GM19463 (cell line): ENCODE data around the gene SCO1.
"Not testable (repeated sequence)": the region's sequence is repeated elsewhere in the genome, so short reads cannot be mapped to it uniquely, and the experiment has no call there.

ENCODE experiments used
- ATAC-seq: cut with Tn5 transposase; IDR thresholded peaks from one replicate; pipeline ENCODE4 v1.9.1; 2021; ENCODE audit warnings: mild to moderate bottlenecking, moderate library complexity; ENCODE audit not compliant: unreplicated experiment

Gene SCO1

DNA sequence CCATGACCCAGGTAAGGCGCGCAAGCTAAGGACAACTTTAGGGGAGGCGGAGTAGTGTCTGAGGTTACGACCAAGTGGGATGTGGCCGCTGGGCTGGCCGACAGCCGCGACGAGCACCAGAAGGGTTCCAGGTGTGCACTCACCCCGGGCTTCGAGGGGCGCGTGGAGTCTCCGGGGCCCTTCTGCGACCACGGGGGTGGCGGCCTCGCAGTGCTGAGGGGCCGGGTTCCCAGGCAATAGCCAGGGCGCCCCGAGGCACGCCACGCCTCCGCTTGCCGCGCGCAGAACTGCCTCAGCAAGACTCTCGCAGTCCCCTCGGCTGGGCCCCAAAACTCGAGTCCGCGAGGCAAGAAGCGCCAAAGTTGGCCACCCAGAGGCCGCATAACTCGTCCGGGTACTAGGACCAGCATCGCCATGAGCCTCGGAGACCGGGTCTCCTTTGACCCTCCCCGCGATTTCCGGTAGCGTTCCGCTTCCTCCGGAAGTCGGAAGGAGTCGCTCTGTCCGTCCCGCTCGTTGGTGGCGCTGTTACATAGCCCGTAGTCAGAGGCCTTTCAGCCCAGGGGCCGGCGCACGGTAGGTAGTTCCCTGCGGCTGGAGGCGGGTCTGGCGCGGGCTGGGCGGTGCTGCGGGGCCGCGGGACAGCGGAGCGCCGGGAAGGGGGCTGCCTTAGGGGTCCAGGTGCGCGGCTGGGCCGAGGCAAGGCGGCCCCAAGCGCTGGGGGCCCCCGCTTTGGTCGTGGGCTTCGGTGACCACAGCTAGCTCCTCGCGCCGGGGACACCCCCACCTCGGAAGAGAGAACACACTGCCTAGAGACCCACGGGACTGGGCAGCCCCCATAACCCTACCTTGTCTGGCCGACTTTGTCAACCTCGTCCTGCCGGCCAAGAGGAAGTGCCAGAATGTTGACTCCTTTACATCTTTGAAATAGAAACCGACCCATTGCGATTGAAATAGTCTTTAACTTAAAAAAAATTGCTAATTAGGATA, at the start of gene SCO1, which contains the start of gene ADPRM:
TSS of gene SCO1 (minus strand) at position 442 of the 990 bp plus-strand sequence. CDS start at position 416, 26 bp downstream.
TSS of gene ADPRM (plus strand) at position 503 of the 990 bp plus-strand sequence. CDS start 7,333 bp downstream, outside the sequence.
- ATAC-seq, result peak; percentile 95

DNA sequence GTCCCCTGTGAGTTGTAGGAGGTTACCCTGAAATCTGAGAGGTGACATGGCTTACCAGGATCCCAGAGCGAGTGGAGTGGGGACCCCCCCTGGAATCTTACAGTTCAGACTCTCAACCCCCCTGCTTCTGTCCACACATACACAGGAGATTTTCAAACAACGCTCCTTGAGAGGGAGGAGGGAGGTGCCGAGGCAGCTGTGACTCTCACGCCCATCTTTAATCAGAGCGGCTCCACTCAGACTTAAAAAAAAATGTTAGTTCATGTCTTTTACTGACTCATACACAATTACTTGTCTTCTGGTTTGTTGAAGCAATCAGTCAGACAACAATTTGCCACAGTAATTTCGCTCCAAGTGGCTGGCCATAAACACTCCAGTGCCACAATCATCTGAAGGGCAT, 47.9 kb upstream of the SCO1 start:
- no peak for ATAC-seq

DNA sequence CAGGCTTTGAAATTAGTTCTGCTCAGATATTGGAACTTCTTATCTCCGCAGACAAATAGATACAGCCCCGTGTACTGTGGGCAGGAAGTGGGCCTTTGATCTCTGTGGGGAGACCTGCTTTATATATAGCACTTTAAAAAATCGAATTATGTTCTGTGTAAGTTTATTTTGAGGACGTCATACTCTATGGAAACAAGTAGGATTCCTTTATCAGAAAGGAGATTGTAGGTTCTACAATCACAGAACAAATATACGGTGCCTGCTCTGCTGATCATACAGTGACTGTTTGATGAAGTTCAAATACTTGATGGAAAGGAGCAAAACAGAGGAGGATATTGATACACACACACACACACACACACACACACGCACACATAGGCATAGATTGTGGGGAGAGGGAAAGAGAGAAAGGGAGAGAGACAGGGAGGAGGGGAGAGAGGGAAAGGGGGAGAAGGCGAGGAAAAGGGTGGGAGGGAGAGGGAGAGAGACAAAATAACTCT, 47.2 kb upstream of the SCO1 start:
- no peak for ATAC-seq

DNA sequence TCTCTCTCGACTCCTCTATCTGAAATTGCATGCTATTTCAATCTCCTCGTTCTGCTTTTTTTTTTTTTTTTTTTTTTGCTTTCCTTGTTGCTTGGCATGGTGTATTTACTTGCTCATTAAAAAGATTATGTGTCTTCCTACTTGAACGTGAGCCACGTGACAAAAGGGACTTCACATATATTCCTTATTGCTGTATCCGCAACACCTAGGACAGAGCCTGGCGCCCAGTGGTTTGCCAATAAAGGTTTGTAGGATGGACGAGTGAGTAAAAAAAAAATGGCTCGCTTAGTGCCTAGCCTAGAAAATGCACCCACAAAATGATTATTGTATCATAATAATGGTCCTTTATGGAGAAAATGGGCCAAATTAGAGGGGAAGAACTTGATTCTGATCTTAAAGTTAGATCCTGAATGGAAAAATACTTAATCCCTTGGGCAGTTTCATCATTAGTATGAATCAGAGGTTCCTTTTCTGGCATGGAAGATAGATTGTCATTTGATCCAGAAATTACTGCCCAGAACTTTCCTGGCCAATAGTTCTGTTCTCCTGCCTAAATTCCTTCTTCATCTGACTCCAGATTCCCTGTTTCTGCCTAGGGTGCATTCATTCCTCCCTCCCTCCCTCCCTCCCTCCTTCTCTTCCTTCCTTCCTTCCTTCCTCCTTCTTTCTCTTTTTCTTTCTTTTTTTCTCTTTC, 46.1 kb upstream of the SCO1 start:
- no peak for ATAC-seq

DNA sequence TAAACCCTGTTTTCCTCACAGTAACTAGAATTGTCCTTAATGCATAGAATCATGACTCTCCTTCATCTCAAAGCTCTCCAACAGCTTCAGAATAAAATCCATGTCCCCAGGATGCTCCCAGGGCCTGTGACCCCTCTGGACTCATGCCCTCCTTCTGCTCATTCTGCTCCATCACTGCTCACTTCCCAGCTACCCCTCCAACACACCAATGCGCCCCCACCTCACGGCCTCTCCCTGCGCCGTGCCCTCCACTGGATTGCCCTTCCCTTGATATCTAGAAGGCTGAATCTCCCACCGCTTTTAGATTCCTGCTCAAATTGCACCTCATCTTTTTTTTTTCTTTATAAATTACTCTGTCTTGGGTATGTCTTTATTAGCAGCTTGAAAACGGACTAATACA, 45.1 kb upstream of the SCO1 start:
- no peak for ATAC-seq

DNA sequence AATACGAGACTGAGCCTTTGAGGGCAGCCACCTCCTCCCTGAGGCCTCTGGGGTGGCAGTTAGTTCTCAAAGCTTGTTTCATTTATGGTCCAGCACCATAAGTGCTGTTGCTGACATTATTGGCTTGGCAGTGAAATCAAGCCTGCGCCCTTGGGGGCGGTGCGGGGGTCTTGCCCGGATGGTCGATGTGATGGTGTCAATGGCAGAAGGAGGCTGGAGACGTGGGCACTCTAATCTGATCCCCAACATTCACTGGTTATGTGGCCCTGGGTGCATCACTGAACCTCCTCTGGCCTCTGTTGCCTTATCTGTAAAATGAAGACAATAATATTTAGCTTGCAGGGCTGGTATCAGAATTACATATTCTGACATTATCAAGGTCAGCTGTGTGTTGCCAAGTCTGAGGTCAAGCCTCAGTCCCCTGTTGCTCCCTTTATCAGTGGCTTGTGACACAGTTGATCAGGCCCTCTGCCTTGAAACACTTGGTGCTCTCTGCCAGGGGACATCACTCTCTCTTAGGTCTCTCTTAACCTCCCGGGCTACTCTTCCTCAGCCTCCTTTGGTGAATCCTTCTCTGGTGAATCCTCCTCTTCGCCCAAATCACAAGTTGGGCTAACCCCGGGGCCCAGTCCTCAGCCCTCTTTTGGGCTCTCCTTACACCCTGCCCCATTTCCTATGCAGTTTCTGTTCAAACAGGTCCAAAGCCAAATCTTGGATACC, 44.2 kb upstream of the SCO1 start:
- ATAC-seq, result no peak

DNA sequence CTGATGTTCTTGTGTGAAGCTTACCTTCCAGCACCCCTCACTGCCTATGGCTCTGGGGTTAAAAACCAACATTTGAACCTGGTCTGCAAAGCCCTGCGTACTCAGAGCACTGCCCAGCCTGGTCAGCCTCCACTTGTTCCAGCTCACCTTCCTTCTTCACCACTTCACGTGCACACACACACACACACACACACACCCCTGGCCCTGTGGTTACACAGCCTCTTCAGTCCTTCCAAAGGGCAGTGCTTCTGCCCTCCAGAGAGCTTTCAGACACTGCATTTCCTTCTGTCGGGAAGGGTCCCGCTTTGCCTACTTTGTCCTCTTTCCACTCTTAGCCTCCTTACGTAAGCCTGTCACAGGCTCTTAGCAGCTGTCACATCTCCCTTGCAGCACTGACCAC, 42.1 kb upstream of the SCO1 start:
- no peak for ATAC-seq

DNA sequence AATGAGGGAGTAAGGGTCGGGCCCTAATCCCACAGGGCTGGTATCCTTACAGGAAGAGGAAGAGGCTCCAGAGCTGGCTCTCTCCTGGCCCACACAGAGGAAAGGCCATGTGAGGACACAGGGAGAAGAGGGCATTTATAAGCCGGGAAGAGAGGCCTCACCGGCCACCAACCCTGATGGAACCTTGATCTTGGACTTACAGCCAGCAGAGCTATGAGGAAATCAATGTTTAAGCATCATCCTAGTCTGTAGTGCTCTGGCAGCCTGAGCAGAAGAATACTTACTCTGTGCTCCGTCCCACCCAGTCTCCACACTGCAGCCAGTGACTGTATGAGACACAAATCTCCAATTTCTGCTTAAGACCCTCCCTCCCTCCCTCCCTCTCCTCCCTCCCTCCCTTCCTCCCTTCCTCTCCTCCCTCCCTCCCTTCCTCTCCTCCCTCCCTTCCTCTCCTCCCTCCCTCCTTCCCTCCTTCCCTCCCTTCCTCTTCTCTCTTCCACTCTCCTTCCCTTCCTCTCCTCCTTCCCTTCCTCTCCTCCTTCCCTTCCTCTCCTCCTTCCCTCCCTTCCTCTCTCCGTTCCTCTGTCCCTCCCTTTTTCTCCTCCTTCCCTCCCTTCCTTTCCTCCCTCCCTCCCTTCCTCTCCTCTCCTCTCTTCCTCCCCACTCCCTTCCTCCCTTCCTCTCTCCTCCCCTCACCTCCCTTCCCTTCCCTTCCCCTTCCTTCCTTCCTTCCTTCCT, 41.4 kb upstream of the SCO1 start:
- ATAC-seq, result no peak

DNA sequence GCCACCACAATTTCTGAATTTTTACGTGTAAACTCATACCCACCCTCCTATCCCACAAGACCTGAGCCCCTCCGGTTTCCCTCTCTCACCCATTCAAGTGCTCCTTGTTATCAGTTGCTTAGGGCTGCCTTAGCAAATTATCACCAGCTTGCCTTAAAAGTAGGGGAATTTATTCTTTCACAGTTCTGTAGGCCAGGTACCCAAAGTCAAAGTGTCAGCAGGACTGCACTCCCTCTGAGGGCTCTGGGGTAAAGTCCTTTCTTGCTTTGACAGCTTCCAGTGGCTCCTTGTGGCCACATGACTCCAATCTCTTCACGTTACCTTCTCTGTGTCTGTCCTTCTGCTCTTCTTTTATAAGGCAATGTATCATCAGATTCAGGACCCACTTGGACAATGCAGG, 40.4 kb upstream of the SCO1 start:
- no peak for ATAC-seq

DNA sequence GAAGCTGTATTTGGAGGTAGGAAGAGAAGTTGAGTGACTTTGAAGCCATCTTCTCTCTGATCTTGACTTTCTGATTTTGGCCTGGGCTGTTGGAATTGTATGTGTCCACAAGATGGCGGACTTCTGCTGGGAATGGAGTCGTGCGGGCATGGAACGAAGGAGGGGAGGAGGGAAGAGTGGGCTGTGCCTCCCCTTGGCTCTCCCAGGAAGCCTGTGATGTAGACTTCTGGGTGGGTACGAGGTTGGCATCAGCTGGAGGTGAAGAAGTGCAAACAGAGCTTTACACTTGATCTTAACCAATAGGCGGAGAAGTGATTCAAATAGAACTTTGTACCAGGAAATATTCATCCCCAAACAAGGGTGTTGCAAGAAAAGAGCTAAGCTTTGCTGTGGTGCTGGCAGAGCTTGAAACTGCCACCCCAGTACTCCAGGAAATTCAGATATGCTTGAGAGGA, 39.9 kb upstream of the SCO1 start:
- no peak for ATAC-seq

DNA sequence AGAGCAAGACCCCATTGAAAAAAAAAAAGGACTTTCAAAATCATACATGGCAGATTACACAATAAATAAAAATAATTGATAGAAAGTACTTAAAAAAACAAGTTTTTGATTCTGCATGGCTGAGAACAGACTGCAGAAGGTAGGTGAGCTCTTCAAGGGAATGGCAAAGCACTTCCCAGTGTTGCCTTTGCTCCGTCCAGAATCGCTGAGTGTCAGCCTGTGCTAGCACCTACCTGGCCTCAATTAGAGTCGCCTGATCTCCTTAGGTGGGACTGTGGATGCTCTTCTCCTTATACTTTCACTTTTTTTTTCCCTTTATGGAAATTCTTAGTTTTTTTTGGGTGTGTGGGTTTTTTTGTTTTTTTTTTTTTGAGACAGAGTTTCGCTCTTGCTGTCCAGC, 38.5 kb upstream of the SCO1 start:
- ATAC-seq, result no peak

DNA sequence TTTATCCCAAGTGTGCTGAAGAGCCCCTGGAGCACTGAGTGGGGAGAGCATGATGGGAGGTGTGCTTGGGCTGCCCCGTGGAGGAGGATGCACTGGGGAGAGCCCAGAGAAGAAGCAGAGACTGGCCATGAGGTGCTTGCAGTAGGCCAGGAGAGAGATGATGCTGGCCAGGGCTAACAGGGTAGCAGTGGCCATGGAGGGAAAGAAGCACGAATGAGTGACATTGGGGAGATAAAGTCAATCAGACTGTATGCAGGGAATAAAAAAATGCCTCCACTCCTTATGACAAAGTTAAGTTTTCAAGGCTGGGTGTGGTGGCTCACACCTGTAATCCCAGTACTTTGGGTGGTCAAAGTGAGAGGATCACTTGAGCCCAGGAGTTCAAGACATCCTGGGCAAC, 37.9 kb upstream of the SCO1 start:
- no peak for ATAC-seq

DNA sequence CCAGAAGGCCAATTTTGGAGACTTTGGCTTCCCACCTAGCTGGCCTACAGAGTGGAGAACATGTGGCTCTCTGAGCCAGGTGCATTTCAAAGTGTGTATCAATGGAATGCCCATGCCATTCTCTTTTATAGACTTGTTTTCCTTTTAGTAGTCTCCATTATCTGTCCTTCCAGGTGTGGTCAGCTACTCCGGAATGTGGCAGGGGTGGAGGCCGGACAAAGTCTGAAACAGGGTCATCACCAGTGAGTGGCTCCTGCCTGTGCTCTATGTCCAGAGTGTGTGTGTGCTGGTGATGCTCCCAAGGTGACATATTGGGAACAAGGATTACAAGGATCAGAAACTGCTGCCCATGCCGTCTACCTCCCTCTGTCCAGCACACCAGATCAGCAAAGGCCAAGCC, 36.3 kb upstream of the SCO1 start:
- no peak for ATAC-seq

DNA sequence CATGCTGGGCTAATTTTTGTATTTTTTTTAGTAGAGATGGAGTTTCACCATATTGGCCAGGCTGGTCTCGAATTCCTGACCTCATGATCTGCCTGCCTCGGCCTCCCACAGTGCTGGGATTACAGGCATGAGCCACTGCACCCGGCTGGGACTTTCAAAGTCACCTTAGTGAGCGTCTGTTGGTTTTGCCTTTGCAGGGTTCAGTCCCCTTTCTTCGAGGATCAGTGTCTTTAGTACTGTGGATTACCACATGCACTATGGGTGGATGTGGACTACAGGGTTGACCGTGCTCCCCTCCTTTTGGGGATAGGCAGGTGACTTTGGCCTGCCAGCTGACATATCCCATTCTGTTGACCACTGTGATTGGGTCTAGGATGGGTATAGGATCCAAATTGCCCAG, 34.8 kb upstream of the SCO1 start:
- not testable (repeated sequence) for ATAC-seq

DNA sequence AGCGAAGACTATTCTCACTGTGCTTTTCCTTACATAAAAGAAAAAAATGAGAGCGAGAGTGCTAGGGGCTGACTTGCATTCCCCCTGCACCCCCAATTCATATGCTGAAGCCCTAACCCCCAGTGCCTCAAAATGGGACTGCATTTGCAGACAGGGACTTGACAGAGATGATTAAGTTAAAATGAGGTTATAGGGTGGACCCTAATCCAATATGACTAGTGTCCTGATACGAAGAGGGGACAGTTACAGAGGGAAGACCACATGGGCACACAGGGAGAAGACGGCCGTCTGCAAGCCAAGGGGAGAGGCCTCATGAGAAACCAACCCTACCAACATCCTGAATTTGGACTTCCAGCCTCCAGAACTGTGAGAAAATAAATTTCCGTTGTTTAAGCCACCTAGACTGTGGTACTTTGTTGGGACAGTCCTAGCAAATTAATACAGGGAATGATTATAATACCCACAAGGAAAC, 34.1 kb upstream of the SCO1 start:
- no peak for ATAC-seq

DNA sequence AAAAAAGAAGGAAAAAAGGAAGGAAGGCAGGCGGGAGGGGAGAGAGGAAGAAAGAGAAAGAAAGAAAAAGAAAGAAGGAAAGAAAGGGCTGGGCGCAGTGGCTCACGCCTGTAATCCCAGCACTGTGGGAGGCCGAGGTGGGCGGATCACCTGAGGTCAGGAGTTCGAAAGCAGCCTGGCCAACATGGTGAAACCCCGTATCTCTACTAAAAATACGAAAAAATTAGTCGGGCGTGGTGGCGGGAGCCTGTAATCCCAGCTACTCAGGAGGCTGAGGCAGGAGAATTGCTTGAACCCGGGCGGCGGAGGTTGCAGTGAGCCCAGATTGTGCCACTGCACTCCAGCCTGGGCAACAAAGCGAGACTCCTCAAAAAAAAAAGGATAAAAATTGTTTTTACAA, 32.9 kb upstream of the SCO1 start:
- ATAC-seq, result not testable (repeated sequence)

DNA sequence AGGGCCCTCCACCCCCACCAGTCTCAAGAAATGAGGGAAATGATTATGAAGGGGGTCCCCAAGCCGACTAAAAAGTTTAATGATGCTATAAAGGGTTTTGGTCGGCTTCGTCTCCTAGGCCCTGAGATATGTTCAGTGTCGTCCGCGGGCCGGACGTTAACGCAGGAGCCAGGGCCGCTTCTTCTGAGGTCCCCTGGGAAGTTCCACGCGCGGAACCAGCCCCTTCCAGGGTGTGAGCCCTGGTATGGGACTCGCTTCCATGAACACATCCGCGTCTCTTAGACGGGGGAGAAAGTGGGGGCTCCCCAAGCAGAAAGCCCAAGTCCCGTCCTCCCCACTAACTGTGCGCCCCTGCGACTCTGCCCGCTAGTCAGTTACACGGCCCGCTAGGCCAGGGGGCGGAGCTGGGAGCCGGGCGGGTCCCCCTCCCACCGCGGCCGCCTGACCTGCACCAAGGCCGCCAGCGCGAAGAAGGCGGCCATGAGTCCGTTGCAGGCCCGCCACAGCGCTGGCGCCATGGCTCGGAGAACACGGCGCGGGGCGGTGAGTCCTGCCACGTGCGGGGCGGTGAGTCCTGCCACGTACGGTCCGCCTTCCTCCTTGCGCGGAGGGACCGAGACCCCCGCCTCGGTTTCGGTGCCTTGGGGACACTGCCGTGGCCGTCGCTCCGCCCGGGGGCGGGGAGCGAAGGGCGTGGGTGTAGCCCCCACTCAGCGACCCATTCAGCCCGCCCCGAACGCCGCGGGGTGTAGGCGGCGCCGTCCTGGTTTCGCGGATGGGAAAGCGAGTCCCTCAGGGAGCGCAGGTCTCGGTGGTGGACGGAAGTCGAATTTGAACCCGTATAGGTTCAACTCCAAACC, 32.2 kb upstream of the SCO1 start, which contains the start of gene TMEM220:
TSS of gene TMEM220 (minus strand) at position 690 of the 860 bp plus-strand sequence. CDS start at position 518, 172 bp downstream.
- ATAC-seq, result peak; percentile 75

DNA sequence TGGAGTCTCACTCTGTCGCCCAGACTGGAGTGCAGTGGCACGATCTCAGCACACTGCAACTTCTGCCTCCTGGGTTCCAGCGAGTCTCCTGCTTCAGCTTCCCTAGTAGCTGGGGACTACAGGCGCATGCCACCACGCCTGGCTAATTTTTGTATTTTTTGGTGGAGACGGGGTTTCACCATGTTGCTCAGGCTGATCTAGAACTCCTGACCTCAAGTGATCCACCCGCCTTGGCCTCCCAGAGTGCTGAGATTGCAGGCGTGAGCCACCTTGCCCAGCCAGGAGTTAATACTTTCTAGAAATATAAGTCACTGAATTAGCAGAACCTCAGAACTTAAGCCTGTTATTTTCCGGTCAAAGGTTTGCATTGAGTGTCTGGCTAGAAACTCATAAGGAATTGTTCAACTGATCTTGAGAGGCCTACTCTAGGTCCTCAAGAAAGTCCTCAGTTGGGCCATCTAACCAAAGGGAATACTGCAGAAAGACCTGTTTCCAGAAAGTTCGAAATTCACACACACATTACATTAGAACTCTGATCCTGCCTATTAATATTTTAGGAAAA, 31.1 kb upstream of the SCO1 start:
- ATAC-seq, result no peak

DNA sequence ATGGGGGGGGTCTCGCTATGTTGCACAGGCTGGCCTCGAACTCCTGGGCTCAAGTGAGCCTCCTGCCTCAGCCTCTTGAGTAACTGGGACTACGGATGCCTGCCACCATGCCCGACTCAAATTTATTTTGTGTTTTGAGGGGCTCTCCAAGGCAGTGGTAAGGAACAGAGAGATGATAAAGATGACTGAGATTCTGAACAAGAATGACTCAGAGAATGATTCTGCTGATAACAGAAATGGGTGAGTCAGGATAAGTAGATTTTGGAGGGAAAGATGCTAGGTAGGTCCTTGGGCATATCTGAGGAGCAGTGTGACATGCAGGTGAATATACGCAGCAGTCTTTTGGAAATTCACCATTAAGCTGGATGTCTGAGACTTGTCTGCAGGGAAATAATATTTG, 29.9 kb upstream of the SCO1 start:
- ATAC-seq, result no peak
